H9 (cell line): ENCODE results near the gene RASA4. TPM values are rescaled to one million over a fixed set of nuclear protein-coding genes. Genes with fewer than 3 reads are reported as not detected.
"Not testable (repeated sequence)": the region's sequence is repeated elsewhere in the genome, so short reads cannot be mapped to it uniquely, and the experiment has no call there.

Experiments used
- DNase-seq: peaks from one replicate; pipeline ENCODE4 v3.0.0-alpha.2; 2017
- H2AFZ ChIP-seq: one replicate; pipeline ENCODE4 v1.6.1; 2013; ENCODE audit warnings: mild to moderate bottlenecking, low read length, control low read depth, moderate library complexity
- H2AK5ac ChIP-seq: 2 replicates; pipeline ENCODE4 v1.6.1; 2013; ENCODE audit warnings: low read length, control low read depth, mixed read lengths; ENCODE audit not compliant: insufficient read length
- H2BK120ac ChIP-seq: one replicate; pipeline ENCODE4 v1.6.1; 2013; ENCODE audit warnings: low read depth, mild to moderate bottlenecking, low read length, control low read depth, inconsistent platforms; ENCODE audit not compliant: poor library complexity, severe bottlenecking
- H2BK12ac ChIP-seq: 2 replicates; pipeline ENCODE4 v1.6.1; 2013; ENCODE audit warnings: low read length, control low read depth, mixed read lengths, low read depth; ENCODE audit not compliant: insufficient read length
- H2BK15ac ChIP-seq: 2 replicates; pipeline ENCODE4 v1.6.1; 2013; ENCODE audit warnings: low read depth, low read length, control low read depth
- H2BK20ac ChIP-seq: one replicate; pipeline ENCODE4 v1.6.1; 2013; ENCODE audit warnings: low read depth, mild to moderate bottlenecking, low read length, control low read depth, inconsistent platforms; ENCODE audit not compliant: poor library complexity, severe bottlenecking
- H2BK5ac ChIP-seq: 2 replicates; pipeline ENCODE4 v1.6.1; 2013; ENCODE audit warnings: low read length, control low read depth, mixed read lengths; ENCODE audit not compliant: insufficient read length
- H3K14ac ChIP-seq: 2 replicates; pipeline ENCODE4 v1.6.1; 2013; ENCODE audit warnings: low read length, control low read depth; ENCODE audit not compliant: insufficient read depth
- H3K18ac ChIP-seq: 2 replicates; pipeline ENCODE4 v1.6.1; 2013; ENCODE audit warnings: low read depth, mild to moderate bottlenecking, mixed read lengths, low read length, control low read depth; ENCODE audit not compliant: insufficient read length
- H3K23ac ChIP-seq: 2 replicates; pipeline ENCODE4 v1.6.1; 2013; ENCODE audit warnings: low read length, control low read depth, mixed read lengths, low read depth; ENCODE audit not compliant: insufficient read length
- H3K23me2 ChIP-seq: 2 replicates; pipeline ENCODE4 v1.6.1; 2013; ENCODE audit warnings: low read depth, mild to moderate bottlenecking, mixed read lengths, low read length, control low read depth; ENCODE audit not compliant: insufficient read length, poor library complexity, severe bottlenecking
- H3K27ac ChIP-seq: 2 replicates; pipeline ENCODE4 v1.5.1; 2013; ENCODE audit warnings: low read length, control low read depth, mixed read lengths, low read depth; ENCODE audit not compliant: insufficient read length
- H3K27me3 ChIP-seq: 2 replicates; pipeline ENCODE4 v1.6.1; 2013; ENCODE audit warnings: low read length, control low read depth, inconsistent platforms; ENCODE audit not compliant: insufficient read depth
- H3K4ac ChIP-seq: 2 replicates; pipeline ENCODE4 v1.6.1; 2013; ENCODE audit warnings: low read depth, mild to moderate bottlenecking, control low read depth, inconsistent platforms, low read length, moderate library complexity
- H3K4me1 ChIP-seq: 2 replicates; pipeline ENCODE4 v1.6.1; 2013; ENCODE audit warnings: low read length, control low read depth, inconsistent platforms; ENCODE audit not compliant: insufficient read depth
- H3K4me2 ChIP-seq: 2 replicates; pipeline ENCODE4 v1.6.1; 2013; ENCODE audit warnings: low read length, control low read depth, mixed read lengths; ENCODE audit not compliant: insufficient read length, insufficient read depth
- H3K56ac ChIP-seq: 2 replicates; pipeline ENCODE4 v1.6.1; 2013; ENCODE audit warnings: low read depth, mild to moderate bottlenecking, mixed read lengths, low read length, control low read depth; ENCODE audit not compliant: insufficient read length
- H3K79me1 ChIP-seq: 2 replicates; pipeline ENCODE4 v1.6.1; 2013; ENCODE audit warnings: low read depth, mild to moderate bottlenecking, moderate library complexity, low read length, control low read depth, inconsistent platforms; ENCODE audit not compliant: insufficient read depth, poor library complexity, severe bottlenecking
- H3K79me2 ChIP-seq: 2 replicates; pipeline ENCODE4 v1.6.1; 2013; ENCODE audit warnings: low read length, control low read depth, inconsistent platforms; ENCODE audit not compliant: insufficient read depth
- H3K9ac ChIP-seq: 2 replicates; pipeline ENCODE4 v1.6.1; 2013; ENCODE audit warnings: low read length, control low read depth, mixed read lengths; ENCODE audit not compliant: insufficient read length; ENCODE audit errors: extremely low read depth
- H3K9me3 ChIP-seq: one replicate; pipeline ENCODE4 v1.6.1; 2013; ENCODE audit warnings: low read depth, low read length, inconsistent platforms; ENCODE audit not compliant: control insufficient read depth
- H3T11ph ChIP-seq: one replicate; pipeline ENCODE4 v1.6.1; 2013; ENCODE audit warnings: mild to moderate bottlenecking, low read length, control low read depth, inconsistent platforms
- H4K20me1 ChIP-seq: one replicate; pipeline ENCODE4 v1.6.1; 2013; ENCODE audit not compliant: control insufficient read depth, insufficient read length, insufficient read depth
- H4K5ac ChIP-seq: 2 replicates; pipeline ENCODE4 v1.6.1; 2013; ENCODE audit warnings: low read depth, mild to moderate bottlenecking, mixed read lengths, low read length, control low read depth; ENCODE audit not compliant: insufficient read length
- H4K8ac ChIP-seq: replicated peaks from 2 replicates; pipeline ENCODE4 v1.6.1; 2013; ENCODE audit warnings: low read length, control low read depth, mixed read lengths, low read depth; ENCODE audit not compliant: insufficient read length
- H4K91ac ChIP-seq: 2 replicates; pipeline ENCODE4 v1.6.1; 2013; ENCODE audit warnings: low read depth, mild to moderate bottlenecking, moderate library complexity, mixed read lengths, low read length, control low read depth; ENCODE audit not compliant: insufficient read length
- H3K27ac Mint-ChIP-seq, 3 experiments: 2 replicates in 2 of 3; 3 replicates in 1 of 3; pipeline ENCODE4 v1.8.0; 2020 to 2021; ENCODE audit warnings: mixed read lengths in 3 of 3, mild to moderate bottlenecking in 1 of 3, moderate library complexity in 1 of 3
- H3K27me3 Mint-ChIP-seq: 2 replicates; pipeline ENCODE4 v1.8.0; 2021; ENCODE audit warnings: low read depth, mild to moderate bottlenecking, moderate library complexity, mixed read lengths
- H3K36me3 Mint-ChIP-seq, 3 experiments: 2 replicates in 2 of 3; 3 replicates in 1 of 3; pipeline ENCODE4 v1.8.0; 2020 to 2021; ENCODE audit warnings: low read depth in 3 of 3, mixed read lengths in 3 of 3; ENCODE audit not compliant: insufficient read depth in 1 of 3
- H3K4me1 Mint-ChIP-seq, 2 experiments: 2 replicates each; pipeline ENCODE4 v1.8.0; 2020; ENCODE audit warnings: mixed read lengths in 2 of 2
- H3K4me3 Mint-ChIP-seq, 2 experiments: 2 replicates in 1 of 2; 3 replicates in 1 of 2; pipeline ENCODE4 v1.8.0; 2020 to 2021; ENCODE audit warnings: mild to moderate bottlenecking in 2 of 2, mixed read lengths in 2 of 2, moderate library complexity in 1 of 2
- H3K9me3 Mint-ChIP-seq, 2 experiments: 2 replicates in 1 of 2; 3 replicates in 1 of 2; pipeline ENCODE4 v1.8.0; 2020; ENCODE audit warnings: mild to moderate bottlenecking in 2 of 2, mixed read lengths in 2 of 2, moderate library complexity in 1 of 2
- WGBS: extraction: QIAGEN DNeasy Blood & Tissue Kit; methylation state at CpG from one replicate; pipeline ENCODE4 v1.1.7; 2013; ENCODE audit warnings: missing lambda C conversion rate, low lambda C conversion rate, mixed read lengths; ENCODE audit not compliant: insufficient read length; ENCODE audit errors: extremely low coverage; 5-methylcytosine and 5-hydroxymethylcytosine counted together
- total RNA-seq: library from RNA; stranded (reverse); gene quantifications from 2 replicates; pipeline ENCODE4 v1.2.1, GENCODE V29; 2021

The RASA4 gene
- total RNA-seq, 1 experiment from 2014 or later, result 10.0 TPM

DNA sequence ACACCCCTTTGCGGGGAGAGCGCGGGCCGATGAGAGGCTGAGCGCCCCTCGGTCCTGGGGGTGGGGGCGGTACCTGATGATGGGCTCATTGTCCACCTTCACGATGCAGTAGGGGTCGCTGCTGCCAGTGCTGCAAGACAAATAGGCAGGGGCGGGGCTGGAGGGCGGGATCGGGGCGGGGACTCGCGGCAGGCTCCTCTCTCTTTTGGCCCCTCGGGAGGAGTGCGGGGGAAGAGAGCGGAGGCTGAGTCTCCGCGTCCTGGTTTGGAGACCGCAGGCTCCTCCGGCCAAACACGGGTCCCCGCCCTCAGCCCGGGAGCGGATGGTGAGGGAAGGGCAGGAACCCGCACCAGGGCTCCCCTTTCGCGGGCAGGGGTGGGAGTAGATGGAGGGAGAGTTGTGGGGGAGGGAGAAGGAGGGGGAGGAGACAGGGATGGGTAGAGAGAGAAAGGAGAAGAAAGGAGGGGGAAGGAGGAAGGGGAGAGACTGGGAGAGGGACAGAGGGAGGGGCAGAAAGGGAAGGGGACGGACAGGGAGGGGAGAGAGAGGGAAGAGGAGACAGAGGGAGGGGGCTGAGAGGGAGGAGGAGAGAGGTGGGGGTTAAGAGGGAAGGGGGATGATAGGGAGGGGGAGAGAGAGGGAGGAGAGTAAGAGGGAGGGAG is 5.4 kb downstream of the RASA4 start:
- not testable (repeated sequence) for H3K18ac ChIP-seq

DNA sequence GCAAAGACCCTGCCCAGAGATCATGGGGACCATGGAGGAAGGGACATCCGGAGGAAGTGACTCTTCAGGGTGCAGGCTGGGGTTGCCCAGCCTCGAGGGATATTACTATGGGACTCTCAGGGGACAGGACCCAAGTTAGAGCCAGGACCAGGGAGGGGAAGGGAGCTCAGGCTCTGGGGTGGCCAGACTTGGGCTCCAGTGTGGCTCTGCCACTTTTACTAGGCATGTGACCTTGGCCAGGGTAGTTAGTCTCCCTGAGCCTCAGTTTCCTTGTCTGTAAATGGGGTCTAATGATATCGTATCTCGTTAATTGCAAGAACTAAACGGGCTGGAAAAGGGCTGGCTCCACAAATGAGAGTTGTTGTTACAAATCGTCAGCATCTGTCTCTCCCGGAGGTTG is 6.1 kb downstream of the RASA4 start:
- H2BK20ac ChIP-seq, H4K20me1 ChIP-seq, H3K79me1 ChIP-seq, H2BK12ac ChIP-seq, H2BK5ac ChIP-seq, H3K56ac ChIP-seq, H3K79me2 ChIP-seq, H4K5ac ChIP-seq, H3K9ac ChIP-seq, H3K23me2 ChIP-seq, H3T11ph ChIP-seq, H2AFZ ChIP-seq, H3K9me3 ChIP-seq, H3K36me3 Mint-ChIP-seq, H3K23ac ChIP-seq, H3K27me3 ChIP-seq, H3K9me3 Mint-ChIP-seq, H3K27me3 Mint-ChIP-seq, H4K8ac ChIP-seq, H3K4me2 ChIP-seq, H3K18ac ChIP-seq, H3K14ac ChIP-seq, H3K4me1 Mint-ChIP-seq, H4K91ac ChIP-seq, H3K27ac Mint-ChIP-seq, H3K4me1 ChIP-seq, H2BK120ac ChIP-seq, H2AK5ac ChIP-seq, DNase-seq, H3K4ac ChIP-seq, H3K4me3 Mint-ChIP-seq, H3K27ac ChIP-seq, H2BK15ac ChIP-seq: not testable (repeated sequence)
- WGBS, result no CpG with 5 or more reads among the region's 7 CpGs

More for the DNA sequence above, 5.4 kb downstream of the RASA4 start:
- not testable (repeated sequence) for H3K4me2 ChIP-seq, H2BK120ac ChIP-seq, H2AFZ ChIP-seq, H3K79me2 ChIP-seq, DNase-seq, H3K27ac Mint-ChIP-seq, H3K4ac ChIP-seq, H3K56ac ChIP-seq, H3K23ac ChIP-seq, H3K4me1 Mint-ChIP-seq, H4K8ac ChIP-seq, H2AK5ac ChIP-seq, H4K91ac ChIP-seq, H3K9me3 ChIP-seq, H3K23me2 ChIP-seq, H3K9ac ChIP-seq, H2BK5ac ChIP-seq, H3K27ac ChIP-seq, H4K20me1 ChIP-seq, H3K4me3 Mint-ChIP-seq, H3K36me3 Mint-ChIP-seq, H3K27me3 Mint-ChIP-seq, H3K79me1 ChIP-seq, H2BK12ac ChIP-seq, H3K14ac ChIP-seq, H4K5ac ChIP-seq, H3K9me3 Mint-ChIP-seq, H3T11ph ChIP-seq, H3K27me3 ChIP-seq, H2BK15ac ChIP-seq, H2BK20ac ChIP-seq, H3K4me1 ChIP-seq
- WGBS, result no CpG with 5 or more reads among the region's 30 CpGs
